SU-DHL-6 (cell line): ENCODE measurements around the gene FAM163A.

ENCODE experiments used
- H2AFZ ChIP-seq: fragments of 200-600 bp; sonication (generic); 2 replicates; pipeline ENCODE4 v1.6.1; 2014; ENCODE audit warnings: low read depth, mild to moderate bottlenecking, moderate library complexity, mixed read lengths, antibody characterized with exemption, low read length; ENCODE audit not compliant: severe bottlenecking
- H3F3A ChIP-seq: fragments of 200-600 bp; shearing (Covaris generic); 2 replicates; pipeline ENCODE4 v1.6.0; 2016; ENCODE audit warnings: antibody characterized with exemption, mild to moderate bottlenecking; ENCODE audit not compliant: insufficient read depth
- H3K27ac ChIP-seq: fragments of 200-600 bp; sonication (generic); 2 replicates; pipeline ENCODE4 v1.5.1; 2016; ENCODE audit warnings: low read depth, mild to moderate bottlenecking, low read length, moderate library complexity, mixed read lengths
- H3K27me3 ChIP-seq: fragments of 200-600 bp; sonication (generic), shearing (Covaris generic); 2 replicates; pipeline ENCODE4 v1.6.0; 2014; ENCODE audit warnings: mild to moderate bottlenecking, low read length
- H3K36me3 ChIP-seq: fragments of 200-600 bp; sonication (generic); 2 replicates; pipeline ENCODE4 v1.6.1; 2014; ENCODE audit warnings: mild to moderate bottlenecking, low read length, mixed read lengths
- H3K4me2 ChIP-seq: fragments of 300-600, 200-600 bp; shearing (Covaris generic), sonication (generic); 2 replicates; pipeline ENCODE4 v1.6.0; 2014; ENCODE audit warnings: low read length, low read depth, mild to moderate bottlenecking; ENCODE audit not compliant: poor library complexity, severe bottlenecking
- H3K4me3 ChIP-seq: fragments of 200-600 bp; sonication (generic); 2 replicates; pipeline ENCODE4 v1.5.1; 2014; ENCODE audit warnings: antibody characterized with exemption, low read length, mild to moderate bottlenecking, mixed read lengths; ENCODE audit not compliant: insufficient read depth, poor library complexity, severe bottlenecking
- H3K79me2 ChIP-seq: fragments of 200-600 bp; sonication (generic); 2 replicates; pipeline ENCODE4 v1.6.1; 2014; ENCODE audit warnings: mild to moderate bottlenecking, low read length, moderate library complexity; ENCODE audit not compliant: insufficient read depth
- H3K9ac ChIP-seq: fragments of 200-600 bp; sonication (generic); 2 replicates; pipeline ENCODE4 v1.7.0; 2014; ENCODE audit warnings: mild to moderate bottlenecking, low read length
- H3K9me2 ChIP-seq: fragments of 200-600 bp; sonication (generic); replicated peaks from 2 replicates; pipeline ENCODE4 v1.6.1; 2014; ENCODE audit warnings: low read length; ENCODE audit not compliant: insufficient read depth
- H3K9me3 ChIP-seq: fragments of 200-600 bp; sonication (generic); 2 replicates; pipeline ENCODE4 v1.6.1; 2014; ENCODE audit warnings: low read length, mixed read lengths; ENCODE audit not compliant: insufficient read depth
- H4K20me1 ChIP-seq: fragments of 200-600 bp; sonication (generic); 2 replicates; pipeline ENCODE4 v1.6.1; 2014; ENCODE audit warnings: low read depth, mild to moderate bottlenecking, antibody characterized with exemption, low read length, moderate library complexity, mixed read lengths
- CTCF ChIP-seq: fragments of 200-600 bp; sonication (generic); IDR thresholded peaks from one replicate; pipeline ENCODE4 v1.5.1; 2017; ENCODE audit warnings: antibody characterized with exemption, mild to moderate bottlenecking, low read length, moderate library complexity; ENCODE audit not compliant: insufficient read depth, poor library complexity, severe bottlenecking
- EZH2phosphoT487 ChIP-seq: fragments of 200-600 bp; sonication (generic), shearing (Covaris generic); conservative IDR thresholded peaks from 2 replicates; pipeline ENCODE4 v1.6.1; 2018; ENCODE audit warnings: mild to moderate bottlenecking, antibody characterized with exemption, low read length, moderate library complexity, mixed read lengths

Gene FAM163A

GRCh38 chr1:179798213-179798863 is 55.2 kb downstream of the FAM163A start:
- Histone ChIP-seq H3K36me3 (no peaks in the 10 kb centered on the region), H3K4me2 (no peak overlapping the region), H3K9me3 (no peaks in the 10 kb centered on the region), H3F3A (no peaks in the 10 kb centered on the region), H3K9me2 (no peaks in the 10 kb centered on the region), H3K27ac (no peak overlapping the region), H3K27me3 (no peaks in the 10 kb centered on the region), H3K4me3 (no peak overlapping the region), H4K20me1 (no peaks in the 10 kb centered on the region), H2AFZ (no peak overlapping the region), H3K79me2 (no peaks in the 10 kb centered on the region), H3K9ac (no peak overlapping the region)
- TF ChIP-seq CTCF (no peak), EZH2phosphoT487 (no peak)

GRCh38 chr1:179798864-179799516 is 55.9 kb downstream of the FAM163A start:
- Histone ChIP-seq H3K27ac (no peak overlapping the region), H3K9ac (no peak overlapping the region), H4K20me1 (no peaks in the 10 kb centered on the region), H3K36me3 (no peaks in the 10 kb centered on the region), H3K27me3 (no peaks in the 10 kb centered on the region), H3K4me2 (no peak overlapping the region), H3K4me3 (no peak overlapping the region), H3K79me2 (no peaks in the 10 kb centered on the region), H2AFZ (no peak overlapping the region), H3F3A (no peaks in the 10 kb centered on the region), H3K9me3 (no peaks in the 10 kb centered on the region), H3K9me2 (no peaks in the 10 kb centered on the region)
- TF ChIP-seq CTCF = no peak
- TF ChIP-seq EZH2phosphoT487 = no peak

DNA sequence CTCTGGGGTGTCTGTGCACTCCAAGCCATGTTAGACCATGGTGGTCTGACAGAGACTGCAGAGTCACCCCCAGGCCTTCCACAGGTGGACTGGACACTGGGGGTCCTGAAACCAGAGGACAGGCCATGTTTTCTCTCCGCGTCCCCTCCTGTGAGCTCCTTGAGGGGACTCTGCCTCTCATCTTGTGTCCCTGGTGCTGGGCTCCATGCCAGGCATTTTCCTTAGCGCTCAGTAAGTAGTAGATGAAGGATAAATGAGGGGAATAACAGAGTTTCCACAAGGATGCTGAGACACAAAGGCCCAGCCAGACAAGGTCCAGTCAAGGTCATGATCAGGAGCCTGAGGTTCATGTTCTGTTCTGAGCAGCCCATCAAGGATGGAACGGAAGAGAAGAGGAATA is 57.4 kb downstream of the FAM163A start:
- Histone ChIP-seq H3K27me3 (no peaks in the 10 kb centered on the region), H3K4me2 (no peak overlapping the region), H3K27ac (no peak overlapping the region), H3K36me3 (no peaks in the 10 kb centered on the region), H3K9ac (no peak overlapping the region), H3K9me2 (no peaks in the 10 kb centered on the region), H2AFZ (no peak overlapping the region), H4K20me1 (no peaks in the 10 kb centered on the region), H3F3A (no peaks in the 10 kb centered on the region), H3K79me2 (no peaks in the 10 kb centered on the region), H3K4me3 (no peak overlapping the region), H3K9me3 (no peaks in the 10 kb centered on the region)
- TF ChIP-seq CTCF (no peak), EZH2phosphoT487 (no peak)
